Fibroblast of mammary gland (primary cell): ENCODE measurements around the gene CNOT10.
A peak's percentile ranks its signal among the peaks of the same experiment; 100 is the strongest.

ENCODE experiments used
- DNase-seq: peaks from one replicate; pipeline ENCODE4 v3.0.0-alpha.2; 2010; ENCODE audit warnings: low read depth
- H3K4me3 ChIP-seq: 2 replicates; pipeline ENCODE4 v1.5.1; 2011; ENCODE audit warnings: low read depth, mild to moderate bottlenecking, low read length, moderate library complexity; ENCODE audit not compliant: control insufficient read depth
- TF ChIP-seq, protein P1 (sequence below): conservative IDR thresholded peaks from 2 replicates; pipeline ENCODE4 v1.5.1; 2011; ENCODE audit warnings: low read depth, low read length, inconsistent platforms; ENCODE audit not compliant: control insufficient read depth, insufficient read depth

CNOT10 gene

DNA sequence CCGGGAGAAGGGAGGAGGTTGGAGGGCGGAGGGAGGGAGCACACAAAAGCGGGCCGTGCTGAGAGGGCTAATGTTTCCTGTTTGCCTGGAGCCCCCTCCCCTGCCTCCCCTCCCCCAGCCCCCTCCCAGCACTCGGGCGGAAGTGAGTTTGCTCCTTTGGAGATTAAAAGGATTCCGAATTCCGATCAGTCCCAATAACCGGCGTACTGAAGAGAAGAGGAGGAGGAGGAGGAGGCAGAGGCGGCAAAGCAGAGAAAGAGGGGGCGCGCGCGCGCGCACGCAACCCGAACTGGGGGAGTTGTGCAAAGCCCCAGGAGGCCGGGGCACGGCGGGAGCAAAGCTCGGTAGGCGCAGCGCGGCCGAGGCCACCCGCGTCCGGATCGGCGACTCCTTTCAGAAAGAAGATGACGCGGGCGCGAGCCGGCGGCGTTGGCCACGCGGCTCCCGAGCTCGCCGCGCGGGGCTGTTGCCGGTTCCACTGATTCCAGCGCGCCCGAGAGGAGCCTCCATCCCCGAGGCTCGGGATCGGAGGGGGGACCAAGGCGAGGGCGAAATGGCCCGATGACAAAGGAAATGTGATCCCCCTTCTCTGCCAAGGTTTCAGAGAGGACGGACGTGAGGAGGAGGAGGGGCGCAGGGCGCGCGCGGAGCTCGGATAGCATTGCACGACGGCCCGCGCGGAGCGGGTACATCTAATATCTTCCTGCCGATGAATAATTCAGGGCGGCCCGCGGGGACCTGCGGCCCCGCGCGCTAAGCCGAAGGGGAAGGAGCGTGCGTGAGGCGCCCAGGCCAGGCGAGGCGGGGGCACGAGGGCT is 131.7 kb downstream of the CNOT10 start:
- H3K4me3 ChIP-seq, result peak overlapping the region; percentile 6
- TF ChIP-seq, protein P1, sequence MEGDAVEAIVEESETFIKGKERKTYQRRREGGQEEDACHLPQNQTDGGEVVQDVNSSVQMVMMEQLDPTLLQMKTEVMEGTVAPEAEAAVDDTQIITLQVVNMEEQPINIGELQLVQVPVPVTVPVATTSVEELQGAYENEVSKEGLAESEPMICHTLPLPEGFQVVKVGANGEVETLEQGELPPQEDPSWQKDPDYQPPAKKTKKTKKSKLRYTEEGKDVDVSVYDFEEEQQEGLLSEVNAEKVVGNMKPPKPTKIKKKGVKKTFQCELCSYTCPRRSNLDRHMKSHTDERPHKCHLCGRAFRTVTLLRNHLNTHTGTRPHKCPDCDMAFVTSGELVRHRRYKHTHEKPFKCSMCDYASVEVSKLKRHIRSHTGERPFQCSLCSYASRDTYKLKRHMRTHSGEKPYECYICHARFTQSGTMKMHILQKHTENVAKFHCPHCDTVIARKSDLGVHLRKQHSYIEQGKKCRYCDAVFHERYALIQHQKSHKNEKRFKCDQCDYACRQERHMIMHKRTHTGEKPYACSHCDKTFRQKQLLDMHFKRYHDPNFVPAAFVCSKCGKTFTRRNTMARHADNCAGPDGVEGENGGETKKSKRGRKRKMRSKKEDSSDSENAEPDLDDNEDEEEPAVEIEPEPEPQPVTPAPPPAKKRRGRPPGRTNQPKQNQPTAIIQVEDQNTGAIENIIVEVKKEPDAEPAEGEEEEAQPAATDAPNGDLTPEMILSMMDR, result no peak
- DNase-seq, result peak; percentile 9

DNA sequence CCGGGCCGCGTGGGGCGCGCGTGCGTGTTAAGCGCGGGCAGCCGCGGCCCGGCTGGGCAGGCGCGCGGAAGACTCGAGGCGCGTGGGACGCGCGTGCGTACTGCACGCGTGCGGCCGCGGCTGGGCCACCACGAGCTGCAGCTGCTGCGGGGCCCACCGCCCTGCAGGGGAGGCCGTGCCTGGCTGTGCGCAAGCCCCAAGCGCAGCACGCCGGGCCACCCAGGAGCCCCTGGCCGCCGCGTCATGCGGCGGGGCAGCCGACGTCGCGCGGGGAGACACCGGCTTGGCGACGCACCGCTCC is 132.2 kb downstream of the CNOT10 start:
- TF ChIP-seq, protein P1, result no peak
- H3K4me3 ChIP-seq, result no peak overlapping the region
- no peak for DNase-seq

DNA sequence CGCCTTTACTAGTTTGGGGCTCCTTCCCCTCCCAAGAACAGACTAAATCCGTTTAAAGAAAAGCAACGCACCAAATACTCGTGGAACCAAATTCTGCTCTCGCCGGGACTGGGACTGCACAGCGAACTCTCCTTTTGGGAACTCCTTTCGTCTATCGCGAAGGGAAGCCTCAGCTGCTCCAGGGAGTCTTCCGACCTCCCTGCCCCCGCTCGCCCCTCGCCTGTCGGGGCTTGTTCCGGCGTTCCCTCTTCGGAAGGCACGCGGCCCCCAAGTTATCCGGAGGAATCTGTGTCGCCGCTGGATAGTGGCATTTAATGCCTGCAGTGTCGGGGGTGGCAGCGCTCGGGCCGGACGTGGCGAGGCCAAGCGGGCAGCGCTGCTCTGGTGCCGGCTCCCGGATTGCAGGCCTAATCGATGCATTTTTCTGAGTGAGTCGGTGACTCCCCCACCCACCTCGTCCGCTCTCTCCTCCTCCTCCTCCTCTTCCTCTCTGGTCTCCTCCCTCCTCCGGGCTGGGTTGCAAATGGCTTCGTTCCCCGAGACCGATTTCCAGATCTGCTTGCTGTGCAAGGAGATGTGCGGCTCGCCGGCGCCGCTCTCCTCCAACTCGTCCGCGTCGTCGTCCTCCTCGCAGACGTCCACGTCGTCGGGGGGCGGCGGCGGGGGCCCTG is 132.7 kb downstream of the CNOT10 start, which contains the start of gene TRIM71:
TSS of gene TRIM71 (plus strand) at position 440 of the 671 bp plus-strand sequence. CDS start at position 524, 84 bp downstream.
- H3K4me3 ChIP-seq, result no peak within 1 kb of the TSS
- TF ChIP-seq, protein P1, result no peak
- peak; percentile 8 for DNase-seq

DNA sequence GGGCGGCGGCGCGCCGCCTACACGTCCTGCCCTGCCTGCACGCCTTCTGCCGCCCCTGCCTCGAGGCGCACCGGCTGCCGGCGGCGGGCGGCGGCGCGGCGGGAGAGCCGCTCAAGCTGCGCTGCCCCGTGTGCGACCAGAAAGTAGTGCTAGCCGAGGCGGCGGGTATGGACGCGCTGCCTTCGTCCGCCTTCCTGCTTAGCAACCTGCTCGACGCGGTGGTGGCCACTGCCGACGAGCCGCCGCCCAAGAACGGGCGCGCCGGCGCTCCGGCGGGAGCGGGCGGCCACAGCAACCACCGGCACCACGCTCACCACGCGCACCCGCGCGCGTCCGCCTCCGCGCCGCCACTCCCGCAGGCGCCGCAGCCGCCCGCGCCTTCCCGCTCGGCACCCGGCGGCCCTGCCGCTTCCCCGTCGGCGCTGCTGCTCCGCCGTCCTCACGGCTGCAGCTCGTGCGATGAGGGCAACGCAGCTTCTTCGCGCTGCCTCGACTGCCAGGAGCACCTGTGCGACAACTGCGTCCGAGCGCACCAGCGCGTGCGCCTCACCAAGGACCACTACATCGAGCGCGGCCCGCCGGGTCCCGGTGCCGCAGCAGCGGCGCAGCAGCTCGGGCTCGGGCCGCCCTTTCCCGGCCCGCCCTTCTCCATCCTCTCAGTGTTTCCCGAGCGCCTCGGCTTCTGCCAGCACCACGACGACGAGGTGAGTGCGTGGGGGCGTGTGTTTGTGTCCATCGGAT is 133.4 kb downstream of the CNOT10 start:
- DNase-seq, result peak; percentile 5
- TF ChIP-seq, protein P1, result no peak
- no peak overlapping the region for H3K4me3 ChIP-seq

DNA sequence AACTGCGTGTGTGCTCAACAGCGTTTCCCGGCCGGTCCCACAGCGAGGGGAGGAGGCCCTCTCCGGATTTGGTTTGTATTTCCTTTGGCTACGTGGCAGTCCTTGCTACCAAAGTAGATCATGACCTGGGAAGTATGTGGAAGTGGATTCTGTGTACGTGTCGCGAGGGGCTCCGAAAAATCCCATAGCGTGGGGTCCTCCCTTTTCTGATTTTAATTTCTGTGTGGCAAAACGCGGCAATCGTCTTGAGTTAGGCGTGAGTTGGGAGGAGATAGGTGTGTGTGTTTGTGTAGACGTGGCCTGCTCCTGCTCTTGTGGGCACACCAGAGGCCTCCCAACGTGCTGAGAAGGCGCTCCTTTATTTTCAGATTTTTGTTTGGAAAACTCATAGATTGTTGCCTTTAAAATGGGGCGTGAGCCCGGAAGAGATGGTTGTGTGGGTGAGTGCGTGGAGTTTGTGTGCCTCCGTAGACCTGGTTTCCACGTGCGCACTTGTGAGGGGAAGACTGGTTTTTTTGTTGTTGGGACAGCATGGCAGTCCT is 134.1 kb downstream of the CNOT10 start:
- DNase-seq, result no peak
- H3K4me3 ChIP-seq, result no peak overlapping the region
- TF ChIP-seq, protein P1, result no peak

DNA sequence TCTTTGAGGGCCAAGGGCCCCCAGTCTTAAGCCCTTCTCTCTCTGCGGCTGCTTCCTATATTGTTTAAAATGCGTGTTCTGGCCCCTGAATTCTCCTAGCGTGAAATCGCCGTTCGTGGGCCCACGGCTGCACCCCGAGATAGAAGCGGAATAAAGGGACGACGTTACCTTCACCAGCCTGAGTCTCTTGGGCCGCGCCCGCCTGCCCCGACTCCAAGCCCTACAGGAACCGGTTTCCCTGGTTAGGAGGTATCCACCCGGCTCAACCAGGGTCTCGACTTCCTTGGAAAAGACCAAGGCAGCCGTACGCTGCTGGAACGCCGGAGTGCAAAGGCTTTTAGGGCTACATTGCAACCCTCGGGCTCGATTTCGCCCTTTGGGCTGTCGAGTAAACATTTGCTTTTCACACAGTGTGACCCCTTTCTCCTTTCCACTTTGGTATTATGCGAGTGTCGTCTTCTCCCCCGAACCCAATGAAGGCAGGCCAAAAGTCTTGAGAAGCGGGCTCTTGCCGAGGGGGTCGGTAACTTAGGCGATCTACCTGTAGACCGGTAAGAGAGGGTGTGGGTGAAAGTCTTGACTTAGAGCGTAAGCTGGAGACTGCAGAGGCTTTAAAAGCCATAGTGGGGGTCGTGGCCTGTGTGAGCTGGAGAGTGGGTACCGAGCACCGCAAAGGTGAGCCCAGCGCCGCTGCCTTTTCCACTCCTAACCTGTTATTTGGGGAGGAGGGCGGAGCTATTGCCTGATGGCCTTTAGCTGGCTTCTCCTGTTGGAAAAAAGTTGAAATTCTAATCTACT is 134.8 kb downstream of the CNOT10 start:
- DNase-seq, result no peak
- no peak overlapping the region for H3K4me3 ChIP-seq
- TF ChIP-seq, protein P1, result no peak
